K562 (cell line): ENCODE measurements around the gene FGD6. TPM values are rescaled to one million over a fixed set of nuclear protein-coding genes. Genes with fewer than 3 reads are reported as not detected.

Experiments
- ARID2 ChIP-seq: fragments of 450-650 bp; IDR thresholded peaks from 2 replicates; pipeline ENCODE4 v1.6.1; 2017; ENCODE audit warnings: antibody characterized with exemption, mild to moderate bottlenecking
- ATF1 ChIP-seq, 2 experiments: fragments of 450-650 bp in 1 of 2; IDR thresholded peaks; 2 replicates each; pipeline ENCODE4 v1.6.1; 2016; ENCODE audit warnings: missing compliant biosample characterization in 1 of 2, missing genetic modification characterization in 1 of 2
- BCLAF1 ChIP-seq, 2 experiments: fragments of 450-650 bp in 1 of 2; IDR thresholded peaks; 2 replicates each; pipeline ENCODE4 v1.6.1; 2011 to 2017; ENCODE audit warnings: low read depth in 2 of 2, antibody characterized with exemption in 1 of 2, borderline replicate concordance in 1 of 2, low read length in 1 of 2, mild to moderate bottlenecking in 1 of 2, mixed read lengths in 1 of 2; ENCODE audit not compliant: control insufficient read depth in 1 of 2
- CBX1 ChIP-seq: sonication (generic); IDR thresholded peaks from 2 replicates; pipeline ENCODE4 v1.6.1; 2016; ENCODE audit warnings: antibody characterized with exemption, low read depth, mild to moderate bottlenecking
- CSDE1 ChIP-seq, 2 experiments: fragments of 450-650 bp; IDR thresholded peaks; 2 replicates each; pipeline ENCODE4 v1.6.1; 2016; ENCODE audit warnings: mild to moderate bottlenecking in 1 of 2
- DPF2 ChIP-seq: fragments of 450-650 bp; IDR thresholded peaks from 2 replicates; pipeline ENCODE4 v1.6.1; 2016
- ETV5 ChIP-seq: sonication (generic); formaldehyde crosslinking; IDR thresholded peaks from 2 replicates; pipeline ENCODE4 v1.4.0; 2020; ENCODE audit warnings: low read depth, mild to moderate bottlenecking, missing genetic modification reagents
- FOXA1 ChIP-seq: fragments of 450-650 bp; IDR thresholded peaks from 2 replicates; pipeline ENCODE4 v1.6.1; 2016; ENCODE audit warnings: mild to moderate bottlenecking, borderline replicate concordance
- GATAD2A ChIP-seq: fragments of 450-650 bp; IDR thresholded peaks from 2 replicates; pipeline ENCODE4 v1.6.1; 2017
- ID3 ChIP-seq, 2 experiments: fragments of 250-450 bp in 1 of 2; fragments of 450-650 bp in 1 of 2; sonication (Bioruptor Pico) in 1 of 2; IDR thresholded peaks; 2 replicates each; pipeline versions ENCODE4 v1.6.1 to v1.8.0; 2016 to 2021; ENCODE audit warnings: mild to moderate bottlenecking in 2 of 2, moderate library complexity in 2 of 2, missing compliant biosample characterization in 1 of 2, missing genetic modification characterization in 1 of 2
- NCOA6 ChIP-seq: fragments of 450-650 bp; IDR thresholded peaks from 2 replicates; pipeline ENCODE4 v1.6.1; 2017; ENCODE audit warnings: mild to moderate bottlenecking
- PBX2 ChIP-seq, 2 experiments: IDR thresholded peaks in 1 of 2; conservative IDR thresholded peaks in 1 of 2; 2 replicates each; pipeline ENCODE4 v1.6.1; 2016; ENCODE audit warnings: low read depth in 2 of 2, mild to moderate bottlenecking in 1 of 2, missing compliant biosample characterization in 1 of 2, missing genetic modification characterization in 1 of 2, moderate library complexity in 1 of 2
- POLR3G ChIP-seq: IDR thresholded peaks from 2 replicates; pipeline ENCODE4 v1.6.1; 2011; ENCODE audit not compliant: insufficient read length, insufficient replicate concordance; ENCODE audit errors: extremely low read depth
- RAD21 ChIP-seq, 2 experiments: fragments of 250-450 bp in 1 of 2; fragments of 450-650 bp in 1 of 2; sonication (Bioruptor Pico) in 1 of 2; formaldehyde crosslinking in 1 of 2; IDR thresholded peaks in 1 of 2; conservative IDR thresholded peaks in 1 of 2; 2 replicates each; pipeline versions ENCODE4 v1.4.0 to v1.8.0; 2020 to 2022; ENCODE audit warnings: mild to moderate bottlenecking in 2 of 2, moderate library complexity in 1 of 2
- SMAD3 ChIP-seq: fragments of 450-650 bp; formaldehyde crosslinking; conservative IDR thresholded peaks from 2 replicates; pipeline ENCODE4 v1.4.0; 2020; ENCODE audit warnings: mild to moderate bottlenecking
- TCF3 ChIP-seq: sonication (generic); formaldehyde crosslinking; IDR thresholded peaks from 2 replicates; pipeline ENCODE4 v1.4.0; 2020; ENCODE audit warnings: mild to moderate bottlenecking, missing genetic modification reagents
- ZBTB5 ChIP-seq: fragments of 450-650 bp; IDR thresholded peaks from 2 replicates; pipeline ENCODE4 v1.6.1; 2017; ENCODE audit warnings: antibody characterized with exemption
- ZNF175 ChIP-seq: fragments of 200-800 bp; sonication (Bioruptor generic); IDR thresholded peaks from 2 replicates; pipeline ENCODE4 v1.6.1; 2016; ENCODE audit warnings: low read depth, mild to moderate bottlenecking, missing genetic modification characterization, missing compliant biosample characterization
- polyA plus RNA-seq, 8 experiments: library from polyadenylated mRNA; depleted of rRNA in 4 of 8; stranded (reverse) in 5 of 8; unstranded in 3 of 8; fragments of >200 nt; fragmentation: Nextera tagmentation in 2 of 8; fragmentation: Illumina TruSeq in 1 of 8; extraction: Ambion mirVana in 2 of 8; extraction: Trizol in 1 of 8; gene quantifications; 2 replicates each; pipeline versions ENCODE4 v1.2.1 to v1.2.3, GENCODE V29; 2011 to 2014; ENCODE audit warnings: inconsistent platforms in 1 of 8, missing spikeins in 1 of 8
- total RNA-seq, 7 experiments: library from RNA; depleted of rRNA in 6 of 7; stranded (reverse); fragments of >200 nt in 6 of 7; fragmentation: Illumina TruSeq in 2 of 7; extraction: Trizol in 2 of 7; gene quantifications; 2 replicates each; pipeline versions ENCODE4 v1.2.1 to v1.2.3, GENCODE V29; 2011 to 2021; ENCODE audit warnings: low replicate concordance in 1 of 7

The FGD6 gene
- total and polyA plus RNA-seq, 9 of the 15 experiments (the other 6 are each of a cell fraction or from before 2014, with no cell fraction given) = 1.5 to 11.1 (median 5.8) TPM

GRCh38 chr12:95204141-95204866 lies 13.0 kb downstream of the FGD6 start (continued):
- TF ChIP-seq ZBTB5 (peak; percentile 95), FOXA1 (no peak), NCOA6 (no peak; the same call in 1 of the 2 replicates), RAD21 (CRISPR knock-in tag; conservative IDR thresholded peaks at IDR 0.05 in 1 of 2, IDR thresholded peaks at IDR 0.05 in 1 of 2) (peak in 1 of 2 experiments; percentile 12; a peak in 1 of 4 replicates), ETV5 (no peak), ZNF175 (peak; percentile 35; the same call in 1 of the 2 replicates), BCLAF1 (IDR thresholded peaks at IDR 0.05; ENCODE audit: borderline replicate concordance in 1 of 2, control insufficient read depth in 1 of 2, low read depth in 2 of 2, low read length in 1 of 2) (no peak), ARID2 (no peak; the same call in 1 of the 2 replicates), SMAD3 (CRISPR knock-in tag) (no peak), POLR3G (no peak), ATF1 (CRISPR knock-in tag; IDR thresholded peaks at IDR 0.05) (no peak), ATF1 (tag; IDR thresholded peaks at IDR 0.05) (peak; percentile 83), ID3 (CRISPR knock-in tag; IDR thresholded peaks at IDR 0.05) (no peak), ID3 (tag; IDR thresholded peaks at IDR 0.05) (peak; percentile 80), CBX1 (no peak), TCF3 (CRISPR knock-in tag) (peak; percentile 70), PBX2 (CRISPR knock-in tag; IDR thresholded peaks at IDR 0.05; ENCODE audit: low read depth) (no peak), PBX2 (tag; conservative IDR thresholded peaks at IDR 0.05; ENCODE audit: low read depth) (no peak; the same call in 1 of the 2 replicates), DPF2 (peak; percentile 93), CSDE1 (IDR thresholded peaks at IDR 0.05) (no peak), GATAD2A (no peak; the same call in 1 of the 2 replicates)
